GM12878 (cell line): Measurements from ENCODE around the gene RNF32. TPM values are rescaled to one million over a fixed set of nuclear protein-coding genes. Genes with fewer than 3 reads are reported as not detected.

Experiments
- ATAC-seq: fragments of 200-7000 bp; cut with Tn5 transposase; 3 replicates; pipeline ENCODE4 v1.9.1; 2020; ENCODE audit warnings: mild to moderate bottlenecking, moderate library complexity
- BruUV-seq: library from RNA; stranded (reverse); fragments of 400-500 nt; replicated peaks from 2 replicates; lab custom pipeline; 2021; lab: Mats Ljungman, UMichigan
- CTCF ChIA-PET: fragments of 300-600 bp; sonication (Branson Sonifier 250); formaldehyde crosslinking; extraction: SDS; loops from one replicate; lab custom pipeline; 2021; ENCODE audit warnings: inconsistent platforms; lab: Yijun Ruan, JAX
- POLR2A ChIA-PET: fragments of 350-600 bp; formaldehyde crosslinking; extraction: SDS; loops from one replicate; lab custom pipeline; 2021; ENCODE audit warnings: inconsistent platforms; lab: Charles Lee
- RAD21 ChIA-PET: fragments of 300-600 bp; sonication (Branson Sonifier 250); formaldehyde crosslinking; loops from one replicate; lab custom pipeline; 2023; ENCODE audit warnings: antibody characterized with exemption; ENCODE audit not compliant: unreplicated experiment; lab: Charles Lee
- SMC1A ChIA-PET: fragments of 300-600 bp; sonication (Branson Sonifier 250); formaldehyde crosslinking; loops from one replicate; lab custom pipeline; 2023; ENCODE audit not compliant: unreplicated experiment, uncharacterized antibody; lab: Charles Lee
- DNase-seq: peaks from one replicate; pipeline ENCODE4 v3.0.0-alpha.2; 2011; ENCODE audit warnings: low read depth, low spot score
- FAIRE-seq: peaks from 3 replicates; lab custom pipeline; 2011; peaks lifted over from hg19 to GRCh38; lab: Jason Lieb, UNC
- H2AFZ ChIP-seq: 2 replicates; pipeline ENCODE4 v1.6.0; 2011; ENCODE audit warnings: low read depth, low read length, control low read depth; ENCODE audit not compliant: control insufficient read depth
- H3K27ac ChIP-seq: 2 replicates; pipeline ENCODE4 v1.5.1; 2011; ENCODE audit warnings: control low read depth; ENCODE audit not compliant: control insufficient read depth, insufficient read depth
- H3K27me3 ChIP-seq, 2 experiments: replicated peaks in 1 of 2; 2 replicates each; pipeline versions ENCODE4 v1.6.0 to v1.6.1; 2011; ENCODE audit warnings: low read length in 1 of 2; ENCODE audit not compliant: control insufficient read depth in 2 of 2, insufficient read depth in 2 of 2
- H3K36me3 ChIP-seq, 2 experiments: 2 replicates each; pipeline ENCODE4 v1.5.1; 2011; ENCODE audit warnings: low read length in 1 of 2; ENCODE audit not compliant: control insufficient read depth in 2 of 2, insufficient read depth in 2 of 2
- H3K4me1 ChIP-seq: 2 replicates; pipeline ENCODE4 v1.6.1; 2011; ENCODE audit warnings: mild to moderate bottlenecking, low read length, moderate library complexity, mixed read lengths; ENCODE audit not compliant: control insufficient read depth, insufficient read depth
- H3K4me2 ChIP-seq: 2 replicates; pipeline ENCODE4 v1.6.0; 2011; ENCODE audit warnings: control low read depth; ENCODE audit not compliant: control insufficient read depth, insufficient read depth
- H3K4me3 ChIP-seq: fragments of 200-600 bp; sonication (generic); 2 replicates; pipeline ENCODE4 v1.5.1; 2016
- H3K79me2 ChIP-seq: 2 replicates; pipeline ENCODE4 v1.6.0; 2011; ENCODE audit warnings: low read length; ENCODE audit not compliant: control insufficient read depth, insufficient read depth
- H3K9ac ChIP-seq: 2 replicates; pipeline ENCODE4 v1.8.0; 2011; ENCODE audit warnings: low read length, control low read depth, mixed read lengths; ENCODE audit not compliant: control insufficient read depth, insufficient read depth
- H3K9me3 ChIP-seq: replicated peaks from 3 replicates; pipeline ENCODE4 v1.5.1; 2011; ENCODE audit warnings: mild to moderate bottlenecking, low read length; ENCODE audit not compliant: control insufficient read depth, insufficient read depth
- H4K20me1 ChIP-seq: 2 replicates; pipeline ENCODE4 v1.6.0; 2011; ENCODE audit not compliant: control insufficient read depth, insufficient read depth
- BACH1 ChIP-seq: fragments of 450-650 bp; IDR thresholded peaks from 2 replicates; pipeline ENCODE4 v1.6.1; 2017; ENCODE audit warnings: mild to moderate bottlenecking, borderline replicate concordance
- BHLHE40 ChIP-seq, 2 experiments: fragments of 450-650 bp in 1 of 2; IDR thresholded peaks; 2 replicates each; pipeline ENCODE4 v1.6.1; 2011 to 2017; ENCODE audit warnings: low read depth in 2 of 2, borderline replicate concordance in 1 of 2, improper control_type of control experiment in 1 of 2, low read length in 1 of 2, mild to moderate bottlenecking in 1 of 2
- CHD1 ChIP-seq: IDR thresholded peaks from 2 replicates; pipeline ENCODE4 v1.6.1; 2012; ENCODE audit warnings: low read depth, low read length, improper control_type of control experiment
- GABPA ChIP-seq: IDR thresholded peaks from 2 replicates; pipeline ENCODE4 v1.6.1; 2014; ENCODE audit warnings: antibody characterized with exemption, low read depth, mild to moderate bottlenecking, inconsistent platforms
- IKZF2 ChIP-seq, 2 experiments: fragments of 450-650 bp; IDR thresholded peaks; 2 replicates each; pipeline ENCODE4 v1.6.1; 2017; ENCODE audit warnings: mild to moderate bottlenecking in 2 of 2, moderate library complexity in 2 of 2
- IRF4 ChIP-seq: IDR thresholded peaks from 2 replicates; pipeline ENCODE4 v1.6.1; 2011; ENCODE audit warnings: low read depth, low read length
- MTA3 ChIP-seq: IDR thresholded peaks from 2 replicates; pipeline ENCODE4 v1.6.1; 2012; ENCODE audit warnings: low read length, inconsistent platforms, borderline replicate concordance
- PBX3 ChIP-seq: IDR thresholded peaks from 2 replicates; pipeline ENCODE4 v1.6.1; 2011; ENCODE audit warnings: mild to moderate bottlenecking, low read depth, low read length, moderate library complexity; ENCODE audit not compliant: insufficient replicate concordance
- PML ChIP-seq: IDR thresholded peaks from 2 replicates; pipeline ENCODE4 v1.6.1; 2012; ENCODE audit warnings: low read length, inconsistent platforms
- POLR2AphosphoS2 ChIP-seq: IDR thresholded peaks from 2 replicates; pipeline ENCODE4 v1.6.1; 2011; ENCODE audit warnings: low read depth, mild to moderate bottlenecking, low read length, improper control_type of control experiment, moderate library complexity
- SMAD5 ChIP-seq: IDR thresholded peaks from 2 replicates; pipeline ENCODE4 v1.6.1; 2016; ENCODE audit warnings: antibody characterized with exemption, low read depth
- ZNF384 ChIP-seq: IDR thresholded peaks from 2 replicates; pipeline ENCODE4 v1.6.1; 2012; ENCODE audit warnings: low read depth, mild to moderate bottlenecking, low read length, improper control_type of control experiment, borderline replicate concordance
- ZNF622 ChIP-seq: fragments of 450-650 bp; IDR thresholded peaks from 2 replicates; pipeline ENCODE4 v1.6.1; 2017; ENCODE audit warnings: mild to moderate bottlenecking, inconsistent platforms
- WGBS: methylation state at CpG from one replicate; pipeline ENCODE4 v1.1.6; 2016; ENCODE audit warnings: low lambda C conversion rate; ENCODE audit not compliant: insufficient replicate concordance, insufficient coverage; ENCODE audit errors: missing lambda C conversion rate; 5-methylcytosine and 5-hydroxymethylcytosine counted together
- in situ Hi-C: fragments of 300-500 bp; cut with MboI; formaldehyde crosslinking; loops from 9 replicates; pipeline ENCODE4 v1.14.3; 2018; ENCODE audit warnings: mixed read lengths
- intact Hi-C: fragments of 100-400 bp; cut with micrococcal nuclease; formaldehyde crosslinking; loops from one replicate; pipeline ENCODE4 v1.14.2; 2022; ENCODE audit not compliant: unreplicated experiment
- polyA plus RNA-seq, 11 experiments: library from polyadenylated mRNA; depleted of rRNA in 4 of 11; unstranded in 6 of 11; stranded (reverse) in 5 of 11; fragments of >200 nt; fragmentation: Nextera tagmentation in 4 of 11; fragmentation: Illumina TruSeq in 1 of 11; extraction: Ambion mirVana in 4 of 11; extraction: Trizol in 1 of 11; gene quantifications; 1 replicate in 1 of 11; 2 replicates in 10 of 11; pipeline versions ENCODE4 v1.2.1 to v1.2.3, GENCODE V29; 2011 to 2016; ENCODE audit warnings: inconsistent platforms in 2 of 11, missing spikeins in 2 of 11, low read depth in 1 of 11
- total RNA-seq, 4 experiments: library from RNA; depleted of rRNA in 3 of 4; stranded (reverse); fragments of >200 nt in 3 of 4; fragmentation: Illumina TruSeq in 1 of 4; extraction: Trizol in 1 of 4; gene quantifications; 2 replicates each; pipeline versions ENCODE4 v1.2.1 to v1.2.3, GENCODE V29; 2013 to 2021

The RNF32 gene
- total and polyA plus RNA-seq, 10 of the 15 experiments (the other 5 are each of a cell fraction or from before 2014, with no cell fraction given) = 2.5 to 7.2 (median 3.7) TPM

DNA sequence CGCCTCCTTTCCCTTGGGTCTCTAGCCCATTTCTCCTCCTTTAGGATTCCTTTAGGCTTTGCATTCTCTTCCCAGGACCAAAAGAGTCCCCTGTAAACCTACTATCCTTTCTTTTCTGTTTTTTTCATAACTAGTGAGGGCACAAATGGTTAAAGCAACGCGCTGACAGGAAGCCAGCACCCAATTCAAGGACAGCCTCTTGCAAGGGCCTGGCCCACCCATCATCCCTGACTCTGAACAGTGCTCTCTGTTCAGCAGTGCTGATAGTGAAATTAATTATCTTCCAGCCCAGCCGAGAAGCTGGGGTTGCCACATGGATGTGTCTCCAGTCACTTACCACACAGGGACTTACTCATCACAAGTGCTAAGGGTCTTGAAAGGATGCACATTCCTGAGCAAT lies 38.3 kb upstream of the RNF32 start (continued):
- TF ChIP-seq PBX3 (no peak), SMAD5 (no peak), POLR2AphosphoS2 (no peak)

DNA sequence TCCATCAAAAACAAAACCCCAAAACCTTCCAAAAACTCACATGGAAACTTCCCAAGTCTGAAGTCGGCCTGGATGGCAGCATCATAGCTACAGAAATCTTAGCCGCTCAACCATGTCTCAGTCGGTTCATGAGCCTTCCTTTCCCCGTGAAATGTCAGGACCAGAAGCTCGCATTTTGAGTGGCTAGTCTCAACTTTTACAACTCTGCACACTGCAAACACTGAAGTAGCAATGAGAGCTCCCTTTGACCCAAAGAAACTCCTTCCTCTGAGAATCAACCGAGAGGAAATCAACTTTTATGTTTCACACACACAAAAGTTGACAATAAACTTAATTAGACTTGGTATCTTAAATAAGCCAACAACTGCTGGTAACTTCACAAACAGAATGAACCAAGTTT lies 37.6 kb upstream of the RNF32 start:
- CTCF ChIA-PET = interaction anchor here (1.3 kb wide), 1 partner anchor 9 kb away, joined by 7 read pairs; no protein-coding TSS in a partner anchor
- Histone ChIP-seq H3K79me2 (no peaks in the 10 kb centered on the region), H3K4me3 (no peak overlapping the region), H3K36me3 (no peaks in the 10 kb centered on the region), H3K4me2 (no peak overlapping the region), H3K9me3 (no peaks in the 10 kb centered on the region), H3K27ac (no peak overlapping the region), H3K27me3 (no peaks in the 10 kb centered on the region; a peak in 1 of 4 replicates), H2AFZ (no peak overlapping the region), H3K9ac (no peak overlapping the region), H4K20me1 (no peaks in the 10 kb centered on the region), H3K4me1 (no peaks in the 10 kb centered on the region)
- POLR2A ChIA-PET = no interaction called here
- no peak for ATAC-seq
- no peak for TF ChIP-seq CHD1
- TF ChIP-seq GABPA = no peak
- TF ChIP-seq PML = no peak
- TF ChIP-seq ZNF384 = no peak
- TF ChIP-seq BHLHE40 (IDR thresholded peaks at IDR 0.05; ENCODE audit: borderline replicate concordance in 1 of 2, low read depth in 2 of 2, low read length in 1 of 2) = no peak
- no peak for TF ChIP-seq MTA3
- no peak for TF ChIP-seq IKZF2 (IDR thresholded peaks at IDR 0.05)
- no peak for TF ChIP-seq ZNF622
- TF ChIP-seq IRF4 = no peak
- no peak for TF ChIP-seq BACH1
- DNase-seq = no peak
- FAIRE-seq = no peak
- BruUV-seq = no TSS peak
- SMC1A ChIA-PET = interaction anchor here (1.1 to 1.8 kb wide), 4 partner anchors 9 to 31 kb away, joined by 3 to 12 read pairs (median 6); no protein-coding TSS in a partner anchor
- in situ Hi-C loops (no loop called here), intact Hi-C loops (no loop called here)
- 20% methylated on average over 6 of the region's 6 CpGs for WGBS
- RAD21 ChIA-PET = no interaction called here
